D721Med (cell line): ENCODE data around the gene SDE2.
A peak's percentile ranks its signal among the peaks of the same experiment; 100 is the strongest.

Experiments
- DNase-seq: peaks from one replicate; pipeline ENCODE4 v3.0.0; 2011; ENCODE audit warnings: low spot score; ENCODE audit not compliant: insufficient read length
- FAIRE-seq: peaks from 2 replicates; lab custom pipeline; 2011; peaks lifted over from hg19 to GRCh38; lab: Jason Lieb, UNC
- CTCF ChIP-seq: IDR thresholded peaks from 2 replicates; pipeline ENCODE4 v1.5.1; 2012; ENCODE audit warnings: mild to moderate bottlenecking, control low read depth; ENCODE audit not compliant: insufficient read depth; ENCODE audit errors: missing control alignments

Gene SDE2

GRCh38 chr1:225999227-225999911 lies at the start of gene SDE2:
Gene SDE2 (minus strand): TSS chr1:225999343. CDS start chr1:225999312, 31 bp downstream.
- DNase-seq (peak; percentile 94), FAIRE-seq (no peak)
- TF ChIP-seq CTCF: no peak

GRCh38 chr1:226048886-226049285 lies 49.7 kb upstream of the SDE2 start:
- FAIRE-seq: no peak
- no peak for DNase-seq
- TF ChIP-seq CTCF: no peak

- DNase-seq: no peak
These were observed 48.4 kb upstream of the SDE2 start for GRCh38 chr1:226047495-226047894.

GRCh38 chr1:226046240-226046639 lies 47.1 kb upstream of the SDE2 start:
- no peak for FAIRE-seq
- TF ChIP-seq CTCF: no peak
- no peak for DNase-seq

More at GRCh38 chr1:226047495-226047894, 48.4 kb upstream of the SDE2 start:
- no peak for FAIRE-seq
- no peak for TF ChIP-seq CTCF

GRCh38 chr1:226044514-226045101 lies 45.5 kb upstream of the SDE2 start:
- DNase-seq (no peak), FAIRE-seq (peak; percentile 81)
- no peak for TF ChIP-seq CTCF

- DNase-seq (no peak), FAIRE-seq (peak; percentile 96)
- TF ChIP-seq CTCF: no peak
These were observed 42.3 kb upstream of the SDE2 start for GRCh38 chr1:226041419-226041818.

GRCh38 chr1:226038661-226039060 lies 39.5 kb upstream of the SDE2 start:
- FAIRE-seq (no peak), DNase-seq (no peak)
- no peak for TF ChIP-seq CTCF
